Stomach (tissue), 9 donors: ENCODE measurements around the gene SRP54. TPM values are rescaled to one million over a fixed set of nuclear protein-coding genes. Genes with fewer than 3 reads are reported as not detected.

Experiments used
- DNase-seq, 2 donors: peaks; one replicate each; pipeline versions ENCODE4 v3.0.0 to v3.0.0-alpha.2; 2013 to 2019
- H3K27ac ChIP-seq, 5 donors: fragments of 200-600 bp in 4 of 5; sonication (generic) in 4 of 5; one replicate each; pipeline ENCODE4 v1.5.1; 2013 to 2019; ENCODE audit warnings: mild to moderate bottlenecking in 1 of 5, moderate library complexity in 1 of 5
- H3K27me3 ChIP-seq, 3 donors: fragments of 200-600 bp; sonication (generic); one replicate each; pipeline ENCODE4 v1.5.1; 2017 to 2019; ENCODE audit warnings: mixed run types in 1 of 3
- H3K36me3 ChIP-seq, 4 donors: fragments of 200-600 bp; sonication (generic); 1 replicate in 3 of 4; 2 replicates in 1 of 4; pipeline ENCODE4 v1.5.1; 2016 to 2019
- H3K4me1 ChIP-seq, 4 donors: fragments of 200-600 bp; sonication (generic); one replicate each; pipeline ENCODE4 v1.5.1; 2016 to 2019
- H3K4me3 ChIP-seq, 4 donors: fragments of 200-600 bp; sonication (generic) in 3 of 4; one replicate each; pipeline ENCODE4 v1.5.1; 2016 to 2019; ENCODE audit warnings: mild to moderate bottlenecking in 1 of 4
- H3K9me3 ChIP-seq, 4 donors: fragments of 200-600 bp; sonication (generic); one replicate each; pipeline ENCODE4 v1.5.1; 2016 to 2019
- EP300 ChIP-seq: sonication (generic); formaldehyde crosslinking; IDR thresholded peaks from one replicate; pipeline ENCODE4 v1.6.1; 2017; ENCODE audit warnings: antibody characterized with exemption
- POLR2A ChIP-seq, 4 donors: fragments of 450-650 bp; IDR thresholded peaks; one replicate each; pipeline ENCODE4 v1.6.1; 2016; ENCODE audit warnings: antibody characterized with exemption in 4 of 4, control low read depth in 2 of 4, mild to moderate bottlenecking in 1 of 4, moderate library complexity in 1 of 4
- POLR2AphosphoS5 ChIP-seq, 3 donors: sonication (generic); formaldehyde crosslinking; IDR thresholded peaks; one replicate each; pipeline ENCODE4 v1.6.1; 2016; ENCODE audit warnings: antibody characterized with exemption in 3 of 3
- WGBS, 5 donors: extraction: QIAGEN DNeasy Blood & Tissue Kit in 3 of 5; methylation state at CpG; one replicate each; pipeline versions ENCODE4 v1.1.5 to v1.1.7; 2013 to 2018; 5-methylcytosine and 5-hydroxymethylcytosine counted together
- intact Hi-C: fragments of 100-400 bp; cut with DNase I; formaldehyde crosslinking; loops from one replicate; pipeline ENCODE4 v1.15.1; 2023; ENCODE audit warnings: low total_unique reads
- polyA plus RNA-seq, 3 donors: library from polyadenylated mRNA; stranded (reverse); fragments of 200-250 nt; gene quantifications; one replicate each; pipeline ENCODE4 v1.2.3, GENCODE V29; 2013
- total RNA-seq, 5 donors: library from RNA; depleted of rRNA; stranded (reverse); fragments of >200 nt; gene quantifications; one replicate each; pipeline versions ENCODE4 v1.1.0 to v1.2.3, GENCODE V29; 2014 to 2016
- TF ChIP-seq, protein P1 (sequence below), 7 experiments: fragments of 450-650 bp in 4 of 7; fragments of 200-600 bp in 3 of 7; sonication (generic) in 3 of 7; IDR thresholded peaks; one replicate each; pipeline ENCODE4 v1.5.1; 2016 to 2019; ENCODE audit warnings: antibody characterized with exemption in 7 of 7, control low read depth in 2 of 7, mild to moderate bottlenecking in 1 of 7
- donor health status: healthy with polysubstance abuse.
- donor health status: Bipolar disorder and iron deficiency.
- donor health status: healthy.

Gene SRP54
- total and polyA plus RNA-seq, 8 donors: 12.9 to 111 (median 23.7) TPM

DNA sequence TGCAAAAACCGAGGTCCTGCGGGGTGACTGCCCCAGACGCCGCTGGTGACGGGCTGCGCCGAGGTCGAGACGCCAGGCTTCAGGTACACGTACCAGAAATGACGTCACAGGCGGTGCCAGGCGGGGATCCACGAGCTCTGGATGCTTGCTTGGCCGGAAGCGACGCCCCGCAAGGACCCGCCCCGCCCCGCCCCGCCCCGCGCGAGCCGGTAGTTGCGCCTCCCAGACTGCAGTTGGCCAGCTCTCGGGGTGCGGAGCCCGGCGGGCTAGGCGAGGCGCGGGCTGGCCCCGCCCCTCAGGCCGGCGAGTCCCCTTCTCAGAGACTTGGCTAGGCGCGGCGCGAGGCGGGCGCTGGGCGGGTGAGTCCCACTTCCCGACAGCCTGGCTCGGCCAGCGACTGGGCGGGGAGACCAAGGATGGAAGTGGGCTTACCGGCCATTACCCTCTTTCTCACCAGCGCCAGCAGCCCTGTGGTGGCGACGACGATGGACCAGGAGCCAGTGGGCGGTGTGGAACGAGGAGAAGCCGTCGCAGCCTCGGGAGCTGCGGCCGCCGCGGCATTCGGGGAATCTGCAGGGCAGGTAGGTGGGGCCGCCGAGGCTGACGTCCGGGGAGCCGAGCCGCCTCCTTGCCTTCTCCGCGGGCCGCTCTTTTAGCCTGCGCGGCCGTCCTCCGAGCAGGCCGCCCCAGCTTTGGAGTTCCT lies 63.4 kb downstream of the SRP54 start, which contains the start of gene FAM177A1:
FAM177A1 (plus strand) TSS at position 225 of the 703 bp plus-strand sequence; CDS start at position 417, 192 bp downstream.
- 0 to 1% (median 0%) methylated on average over 13 to 77 of the region's 77 CpGs for WGBS, 5 donors
- H3K27ac ChIP-seq: peak within 1 kb of the TSS; percentile 95 to 100 (median 99)
- H3K4me1 ChIP-seq: peaks cover 4 to 51% (median 32%) of the 10 kb centered on the region in 4 donors
- TF ChIP-seq, protein P1, sequence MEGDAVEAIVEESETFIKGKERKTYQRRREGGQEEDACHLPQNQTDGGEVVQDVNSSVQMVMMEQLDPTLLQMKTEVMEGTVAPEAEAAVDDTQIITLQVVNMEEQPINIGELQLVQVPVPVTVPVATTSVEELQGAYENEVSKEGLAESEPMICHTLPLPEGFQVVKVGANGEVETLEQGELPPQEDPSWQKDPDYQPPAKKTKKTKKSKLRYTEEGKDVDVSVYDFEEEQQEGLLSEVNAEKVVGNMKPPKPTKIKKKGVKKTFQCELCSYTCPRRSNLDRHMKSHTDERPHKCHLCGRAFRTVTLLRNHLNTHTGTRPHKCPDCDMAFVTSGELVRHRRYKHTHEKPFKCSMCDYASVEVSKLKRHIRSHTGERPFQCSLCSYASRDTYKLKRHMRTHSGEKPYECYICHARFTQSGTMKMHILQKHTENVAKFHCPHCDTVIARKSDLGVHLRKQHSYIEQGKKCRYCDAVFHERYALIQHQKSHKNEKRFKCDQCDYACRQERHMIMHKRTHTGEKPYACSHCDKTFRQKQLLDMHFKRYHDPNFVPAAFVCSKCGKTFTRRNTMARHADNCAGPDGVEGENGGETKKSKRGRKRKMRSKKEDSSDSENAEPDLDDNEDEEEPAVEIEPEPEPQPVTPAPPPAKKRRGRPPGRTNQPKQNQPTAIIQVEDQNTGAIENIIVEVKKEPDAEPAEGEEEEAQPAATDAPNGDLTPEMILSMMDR (IDR thresholded peaks at IDR 0.05): no peak
- TF ChIP-seq POLR2AphosphoS5 (IDR thresholded peaks at IDR 0.05) (peak; percentile 74 to 96 (median 96)), EP300 (peak; percentile 53), POLR2A (IDR thresholded peaks at IDR 0.05) (peak in 2 of 4 donors; percentile 3 to 82)
- DNase-seq: peak; percentile 99
- H3K36me3 ChIP-seq: peaks cover 0 to 13% (median 7%) of the 10 kb centered on the region in 4 donors
- intact Hi-C loops: no loop called here
- no peaks in the 10 kb centered on the region for H3K27me3 ChIP-seq
- no peaks in the 10 kb centered on the region for H3K9me3 ChIP-seq
- H3K4me3 ChIP-seq: peak within 1 kb of the TSS; percentile 51 to 88 (median 82)

GRCh38 chr14:35046751-35047536 lies 64.2 kb downstream of the SRP54 start:
- Histone ChIP-seq H3K27ac (peak overlapping the region; percentile 95 to 100 (median 99)), H3K4me3 (peak overlapping the region; percentile 51 to 88 (median 82)), H3K36me3 (peaks cover 0 to 13% (median 11%) of the 10 kb centered on the region in 4 donors), H3K4me1 (peaks cover 4 to 58% (median 32%) of the 10 kb centered on the region in 4 donors), H3K27me3 (no peaks in the 10 kb centered on the region), H3K9me3 (no peaks in the 10 kb centered on the region)
- 16 to 23% (median 18%) methylated on average over 19 to 23 of the region's 23 CpGs for WGBS, 5 donors
- TF ChIP-seq POLR2A (IDR thresholded peaks at IDR 0.05): no peak
- TF ChIP-seq, protein P1 (IDR thresholded peaks at IDR 0.05): no peak
- TF ChIP-seq POLR2AphosphoS5 (IDR thresholded peaks at IDR 0.05): no peak
- TF ChIP-seq EP300: no peak
- intact Hi-C loops: no loop called here
- peak; percentile 10 to 58 for DNase-seq

DNA sequence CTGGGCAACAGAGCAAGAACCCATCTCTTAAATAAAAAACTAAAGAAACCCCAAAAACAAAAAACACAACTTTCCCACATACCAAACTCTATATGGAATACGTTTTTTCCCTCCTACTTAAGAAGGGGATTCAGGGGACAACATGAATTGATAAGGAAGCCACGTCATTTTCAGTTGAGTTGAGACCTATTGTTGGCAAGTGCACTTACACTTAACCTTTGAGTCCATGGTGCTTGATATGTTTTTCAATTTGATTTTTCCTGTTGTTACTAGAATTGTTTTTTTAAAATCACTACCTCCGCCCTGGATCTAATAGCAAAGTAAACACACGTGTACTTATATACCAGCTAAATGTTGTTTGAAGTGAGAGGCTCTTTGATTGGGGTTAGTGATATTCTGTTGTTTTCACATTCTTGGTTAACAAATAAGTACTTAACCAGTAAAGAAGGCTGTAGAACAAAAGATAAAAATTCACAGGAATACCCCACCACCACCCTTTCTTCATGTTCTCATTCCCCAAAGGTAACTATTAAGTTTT lies 65.3 kb downstream of the SRP54 start:
- TF ChIP-seq POLR2A (IDR thresholded peaks at IDR 0.05) (no peak), POLR2AphosphoS5 (IDR thresholded peaks at IDR 0.05) (no peak)
- TF ChIP-seq, protein P1 (IDR thresholded peaks at IDR 0.05): no peak
- H3K9me3 ChIP-seq: no peaks in the 10 kb centered on the region
- peak overlapping the region in 2 of 4 donors; percentile 51 to 80 for H3K4me3 ChIP-seq
- intact Hi-C loops: no loop called here
- peak in 1 of 2 donors; percentile 53 for DNase-seq
- no peaks in the 10 kb centered on the region for H3K27me3 ChIP-seq
- peaks cover 4 to 61% (median 32%) of the 10 kb centered on the region in 4 donors for H3K4me1 ChIP-seq
- H3K36me3 ChIP-seq: peaks cover 0 to 23% (median 19%) of the 10 kb centered on the region in 4 donors
- 30 to 47% (median 37%) methylated on average over 4 of the region's 4 CpGs for WGBS, 5 donors
- H3K27ac ChIP-seq: peak overlapping the region in 3 of 5 donors; percentile 95 to 100 (median 99)

- Histone ChIP-seq H3K4me3 (no peak overlapping the region), H3K4me1 (peaks cover 4 to 53% (median 28%) of the 10 kb centered on the region in 4 donors), H3K27me3 (no peaks in the 10 kb centered on the region), H3K36me3 (peaks cover 4 to 48% (median 44%) of the 10 kb centered on the region in 4 donors), H3K9me3 (no peaks in the 10 kb centered on the region), H3K27ac (peak overlapping the region in 3 of 5 donors; percentile 11 to 35 (median 31))
- DNase-seq: no peak
- intact Hi-C loops: no loop called here
- TF ChIP-seq EP300: no peak
- TF ChIP-seq POLR2AphosphoS5 (IDR thresholded peaks at IDR 0.05): no peak
- no peak for TF ChIP-seq POLR2A (IDR thresholded peaks at IDR 0.05)
- TF ChIP-seq, protein P1 (IDR thresholded peaks at IDR 0.05): no peak
- 3 to 11% (median 4%) methylated on average over 1 of the region's 1 CpG for WGBS, 5 donors
Observed at GRCh38 chr14:35050652-35051051, 67.9 kb downstream of the SRP54 start.
